ENCODE results near the gene EIF3B.

DNA sequence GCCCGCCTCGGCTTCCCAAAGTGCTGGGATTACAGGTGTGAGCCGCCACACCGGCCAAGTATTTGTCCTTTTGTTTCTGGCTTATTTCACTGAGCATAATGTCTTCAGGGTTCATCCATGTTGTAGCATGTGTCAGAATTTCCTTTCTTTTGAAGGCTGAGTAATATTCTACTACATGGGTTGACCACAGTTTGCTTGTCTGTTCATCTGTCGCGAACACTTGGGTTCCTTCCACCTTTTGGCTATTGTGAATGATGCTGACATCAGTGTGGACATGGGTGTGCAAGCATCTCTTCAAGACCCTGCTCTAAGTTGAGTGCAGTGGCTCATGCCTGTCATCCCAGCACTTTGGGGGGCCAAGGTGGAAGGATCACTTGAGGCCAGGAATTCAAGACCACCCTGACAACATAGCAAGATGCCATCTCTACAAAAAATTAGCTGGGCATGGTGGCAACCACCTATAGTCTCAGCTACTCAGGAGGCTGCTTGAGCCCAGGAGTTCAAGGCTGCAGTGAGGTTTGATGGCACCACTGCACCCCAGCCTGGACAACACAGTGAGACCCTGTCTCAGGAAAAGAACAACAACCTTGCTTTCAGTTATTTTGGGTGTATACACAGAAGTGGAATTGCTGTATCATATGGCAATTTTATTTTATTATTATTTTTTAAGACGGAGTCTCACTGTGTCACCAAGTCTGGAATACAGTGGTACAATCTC, 65.7 kb downstream of the EIF3B start:
- TF ChIP-seq, protein P1, sequence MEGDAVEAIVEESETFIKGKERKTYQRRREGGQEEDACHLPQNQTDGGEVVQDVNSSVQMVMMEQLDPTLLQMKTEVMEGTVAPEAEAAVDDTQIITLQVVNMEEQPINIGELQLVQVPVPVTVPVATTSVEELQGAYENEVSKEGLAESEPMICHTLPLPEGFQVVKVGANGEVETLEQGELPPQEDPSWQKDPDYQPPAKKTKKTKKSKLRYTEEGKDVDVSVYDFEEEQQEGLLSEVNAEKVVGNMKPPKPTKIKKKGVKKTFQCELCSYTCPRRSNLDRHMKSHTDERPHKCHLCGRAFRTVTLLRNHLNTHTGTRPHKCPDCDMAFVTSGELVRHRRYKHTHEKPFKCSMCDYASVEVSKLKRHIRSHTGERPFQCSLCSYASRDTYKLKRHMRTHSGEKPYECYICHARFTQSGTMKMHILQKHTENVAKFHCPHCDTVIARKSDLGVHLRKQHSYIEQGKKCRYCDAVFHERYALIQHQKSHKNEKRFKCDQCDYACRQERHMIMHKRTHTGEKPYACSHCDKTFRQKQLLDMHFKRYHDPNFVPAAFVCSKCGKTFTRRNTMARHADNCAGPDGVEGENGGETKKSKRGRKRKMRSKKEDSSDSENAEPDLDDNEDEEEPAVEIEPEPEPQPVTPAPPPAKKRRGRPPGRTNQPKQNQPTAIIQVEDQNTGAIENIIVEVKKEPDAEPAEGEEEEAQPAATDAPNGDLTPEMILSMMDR (IDR thresholded peaks at IDR 0.05), result no peak
- TF ChIP-seq ZFX (IDR thresholded peaks at IDR 0.05; ENCODE audit: borderline replicate concordance), result no peak

Measured in 22Rv1 (cell line).